DMS79 (cell line): ENCODE measurements around the gene EEPD1.
"Not testable (repeated sequence)": the region's sequence is repeated elsewhere in the genome, so short reads cannot be mapped to it uniquely, and the experiment has no call there.

Experiments used
- DNase-seq: peaks from one replicate; lab custom pipeline; 2025; lab: John Stamatoyannopoulos, UW

Gene EEPD1

GRCh38 chr7:36152756-36153570 is at the start of gene EEPD1:
TSS of gene EEPD1 (plus strand) at chr7:36153254. CDS start at chr7:36154325, 1,071 bp downstream.
- peak; percentile 86 for DNase-seq

GRCh38 chr7:36103837-36104561 is 49.1 kb upstream of the EEPD1 start:
- no peak for DNase-seq

- DNase-seq = not testable (repeated sequence)
Measured at GRCh38 chr7:36106972-36107908, 45.8 kb upstream of the EEPD1 start.

DNA sequence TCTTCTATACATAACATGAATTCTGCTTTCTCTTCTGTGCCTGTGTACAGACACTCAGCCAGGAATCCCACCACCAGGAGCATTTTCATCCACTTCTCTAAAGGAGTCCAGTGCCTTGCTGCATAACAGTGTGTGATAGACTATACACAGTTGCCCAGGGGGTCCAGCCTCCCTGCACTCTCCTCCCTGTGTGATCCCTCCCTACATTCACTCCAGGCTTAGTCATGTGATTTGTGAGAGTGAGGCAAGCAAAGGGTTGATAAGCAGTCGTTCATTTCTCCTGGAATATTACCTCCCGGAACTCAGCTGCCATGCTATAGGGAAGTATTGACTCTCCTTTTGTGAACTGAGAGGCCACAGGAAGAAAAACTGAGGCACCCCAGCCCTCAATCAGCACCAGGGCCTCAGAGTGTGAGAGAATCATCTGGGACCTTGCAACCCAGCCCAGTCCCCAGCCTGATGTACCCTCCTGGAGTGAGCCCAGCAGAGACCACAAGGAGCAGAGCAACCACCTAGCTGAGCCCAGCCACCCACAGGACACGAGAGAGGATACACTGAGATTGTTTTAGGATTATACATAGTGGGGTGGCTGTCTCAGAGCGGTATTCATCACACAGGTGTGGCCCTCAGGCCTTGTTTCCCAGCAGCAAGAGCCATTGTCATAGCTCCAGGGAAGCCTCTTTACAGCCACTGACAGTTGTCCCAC is 45.0 kb upstream of the EEPD1 start:
- DNase-seq = no peak

DNA sequence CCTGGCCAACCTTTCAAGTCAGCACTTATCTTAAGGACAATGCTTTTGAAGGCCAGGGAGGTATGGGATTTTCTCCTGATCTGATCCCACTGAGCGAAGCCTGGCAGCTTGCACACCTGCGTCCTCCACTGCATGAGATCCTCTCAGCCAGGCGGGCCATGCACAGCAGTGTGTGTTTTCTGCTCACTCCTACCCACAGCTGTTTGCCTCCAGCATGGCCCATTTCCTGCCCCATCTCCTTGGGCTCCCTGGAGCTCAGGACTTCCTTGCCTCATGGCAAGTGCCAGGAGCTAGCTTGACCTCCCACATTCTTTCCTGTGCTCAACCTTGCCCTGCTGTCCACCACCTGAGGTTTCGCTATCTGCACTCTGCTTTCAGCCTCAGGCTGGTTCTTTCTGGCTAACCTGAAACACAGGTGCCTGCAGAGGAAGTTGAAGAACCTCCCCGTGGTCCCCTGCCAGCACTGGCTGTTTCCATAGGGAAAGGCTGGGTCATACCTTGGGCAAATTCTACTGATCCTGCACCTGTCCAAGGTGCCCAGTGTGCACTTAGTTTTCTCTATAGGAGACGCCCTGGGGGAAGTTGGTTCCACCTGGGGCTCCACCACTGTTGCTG is 43.9 kb upstream of the EEPD1 start:
- DNase-seq = no peak

- no peak for DNase-seq
Measured at GRCh38 chr7:36110584-36110983, 42.5 kb upstream of the EEPD1 start.

DNA sequence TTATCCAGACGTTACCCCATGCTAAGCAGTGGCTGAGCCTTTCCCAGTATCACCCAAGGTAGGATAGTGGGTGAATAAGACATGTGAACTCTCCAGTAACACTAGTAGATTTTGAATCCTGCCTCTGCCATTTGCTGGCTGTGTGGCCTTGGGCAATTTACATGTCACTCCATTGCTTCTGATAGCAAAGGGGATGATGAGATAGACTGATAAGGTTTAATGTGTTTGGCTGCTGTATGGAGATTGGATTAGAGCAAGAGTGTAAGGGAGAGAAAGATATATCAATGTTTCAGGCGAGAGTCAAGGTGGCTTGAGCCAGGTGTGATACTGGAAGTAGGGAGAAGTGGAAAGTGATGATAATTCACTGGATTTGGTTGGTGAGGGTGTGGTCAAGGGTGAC is 40.1 kb upstream of the EEPD1 start:
- DNase-seq = no peak

- DNase-seq = no peak
Measured at GRCh38 chr7:36114355-36114754, 38.7 kb upstream of the EEPD1 start.

- DNase-seq = no peak
Measured at GRCh38 chr7:36115448-36116321, 37.4 kb upstream of the EEPD1 start.

DNA sequence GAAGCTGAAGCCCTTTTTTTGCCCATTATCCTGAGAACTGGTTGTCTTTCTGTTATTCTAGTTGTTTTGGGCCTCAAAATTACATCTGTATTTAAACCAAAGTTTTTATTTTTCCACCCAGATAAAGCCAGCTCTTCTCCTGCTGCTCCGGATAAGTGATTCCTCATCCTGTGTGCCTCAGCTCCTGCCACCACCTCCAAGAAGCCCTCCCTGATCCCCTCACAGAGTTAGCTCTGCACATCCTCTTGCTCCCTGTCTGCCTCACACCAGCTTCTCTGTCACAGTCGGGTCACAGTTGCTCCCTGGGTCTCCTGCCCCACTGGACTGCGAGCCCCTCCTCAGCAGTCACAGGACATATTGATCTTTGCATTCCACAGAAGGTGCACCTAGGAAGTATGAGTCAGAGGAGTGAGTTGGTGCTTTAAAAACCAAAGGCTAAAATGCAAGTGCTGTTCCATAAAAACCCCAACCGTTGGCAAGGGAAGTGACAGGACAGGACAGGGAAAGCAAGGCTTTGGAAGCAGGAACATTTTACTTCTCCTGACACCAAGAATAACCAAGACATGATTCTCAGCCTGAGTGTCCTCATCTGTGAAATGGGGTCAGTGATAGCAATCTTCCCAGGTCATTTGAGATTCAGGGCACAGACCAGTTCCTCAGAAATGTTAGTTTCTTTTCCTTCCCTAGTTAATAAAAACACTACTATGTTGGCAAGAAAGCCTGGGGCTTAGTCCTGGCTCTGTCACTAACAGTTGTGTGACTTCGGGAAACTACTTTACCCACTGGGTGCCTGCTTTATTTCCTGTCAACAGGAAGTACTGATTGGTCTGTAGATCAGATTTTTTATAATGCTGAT is 36.5 kb upstream of the EEPD1 start:
- DNase-seq = no peak

DNA sequence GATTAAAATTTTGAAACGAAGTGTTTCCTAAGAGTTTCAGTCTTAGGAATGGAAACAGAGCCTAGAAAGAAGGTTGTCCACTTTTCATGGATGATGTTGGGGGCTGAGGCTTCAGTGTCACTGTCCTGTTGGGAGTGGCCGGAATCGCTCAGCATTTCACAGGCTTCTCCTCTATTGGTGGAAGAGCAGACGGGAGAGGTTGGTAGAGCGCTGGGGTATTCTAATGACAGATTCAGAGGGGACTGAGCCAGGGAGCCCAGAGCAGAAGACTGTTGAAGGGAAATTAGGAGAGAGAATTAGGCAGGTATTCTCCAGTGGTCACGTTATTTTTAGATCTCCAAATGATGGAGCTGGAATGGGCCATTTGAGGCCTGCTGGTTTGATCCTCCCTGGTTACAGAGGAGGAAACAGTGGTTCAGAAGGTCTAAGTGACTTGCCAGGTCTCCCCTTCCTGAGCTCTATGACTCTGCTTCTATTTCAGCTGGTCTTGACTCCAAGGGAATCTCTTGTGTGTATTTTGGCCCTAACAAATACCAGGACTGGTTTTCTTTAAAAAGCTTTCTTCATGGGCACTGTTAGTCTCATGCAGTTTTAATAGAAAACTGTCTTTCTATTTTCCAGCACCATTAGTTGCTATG is 35.7 kb upstream of the EEPD1 start:
- DNase-seq = no peak

DNA sequence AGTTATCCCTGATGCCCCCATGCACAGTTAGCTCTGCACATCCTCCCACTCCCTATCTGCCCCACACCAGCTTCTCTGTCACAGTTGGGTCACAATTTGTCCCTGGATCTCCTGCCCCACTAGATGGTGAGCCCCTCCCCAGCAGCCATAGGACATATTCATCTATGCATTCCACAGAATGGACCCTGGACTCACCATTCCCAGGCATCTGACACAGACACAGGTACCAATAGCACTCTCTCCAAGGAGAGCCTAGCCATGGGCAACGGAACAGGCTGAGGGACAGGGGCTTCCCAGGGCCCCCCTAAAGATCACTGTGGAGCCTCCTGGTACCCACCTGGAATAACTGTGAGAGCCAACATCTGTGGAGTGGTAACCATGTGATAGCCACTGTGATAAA is 34.7 kb upstream of the EEPD1 start:
- no peak for DNase-seq

DNA sequence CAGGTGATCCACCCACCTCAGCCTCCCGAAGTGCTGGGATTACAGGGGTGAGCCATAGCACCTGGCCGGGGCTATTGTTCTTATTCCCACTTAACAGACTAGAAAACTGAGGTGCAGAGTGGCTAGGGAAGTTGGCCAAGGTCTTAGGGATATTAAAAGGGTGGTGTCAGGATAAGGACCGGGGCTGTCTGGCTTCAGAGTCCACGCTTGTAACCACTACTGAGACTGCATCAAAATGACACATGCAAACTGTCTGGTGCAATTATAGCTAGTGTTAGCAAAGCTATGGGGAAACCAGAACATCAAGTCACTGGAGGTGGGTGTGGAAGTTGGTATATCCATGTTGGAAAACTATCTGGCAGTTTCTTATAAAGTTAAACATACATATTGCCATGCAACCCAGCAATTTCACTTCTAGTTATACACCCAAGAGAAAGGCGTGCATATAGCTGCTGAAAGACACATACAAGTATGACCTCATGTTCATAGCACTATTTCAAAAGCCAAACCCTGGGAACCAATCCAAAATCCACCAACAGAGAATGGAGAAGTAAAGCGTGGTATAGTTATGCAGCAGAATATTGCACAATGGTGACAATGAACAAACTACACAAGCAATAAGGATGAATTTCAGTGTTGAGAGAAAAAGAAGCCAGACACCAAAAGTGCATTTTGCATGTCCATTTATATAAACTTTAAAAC is 33.9 kb upstream of the EEPD1 start:
- DNase-seq = no peak

- DNase-seq = not testable (repeated sequence)
Measured at GRCh38 chr7:36119983-36120646, 32.9 kb upstream of the EEPD1 start.

GRCh38 chr7:36125630-36126029 is 27.4 kb upstream of the EEPD1 start:
- not testable (repeated sequence) for DNase-seq

DNA sequence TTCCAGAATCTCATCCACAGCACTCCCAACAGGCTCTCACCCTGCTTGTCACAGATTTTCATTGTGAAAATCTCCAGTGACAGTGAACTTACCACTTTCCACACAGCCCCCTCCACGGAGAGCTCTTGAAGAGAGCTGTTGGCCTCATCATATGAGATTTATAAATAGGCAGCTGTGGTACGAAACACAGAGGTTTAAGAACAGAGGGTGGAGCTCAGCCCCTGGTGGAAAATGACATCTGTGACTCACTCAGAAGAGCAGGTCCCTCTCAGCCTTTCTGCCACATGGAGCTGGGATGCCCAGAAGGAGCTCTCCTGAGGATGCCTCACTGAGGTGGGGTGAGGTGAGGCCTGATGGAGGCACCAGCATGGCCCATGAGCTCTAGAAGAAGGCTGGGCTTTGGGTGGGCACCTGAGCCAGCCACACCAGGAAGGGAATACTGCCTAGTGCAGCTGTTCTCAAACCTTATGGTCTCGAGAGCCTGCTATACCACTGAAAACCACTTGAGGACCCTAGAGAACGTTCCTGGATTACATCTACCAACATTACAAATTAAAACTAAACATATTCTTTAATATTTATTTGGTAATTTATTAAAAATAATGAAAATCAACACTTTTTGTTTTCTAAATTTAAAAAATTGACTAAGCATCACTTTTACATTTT is 25.8 kb upstream of the EEPD1 start:
- DNase-seq = no peak

DNA sequence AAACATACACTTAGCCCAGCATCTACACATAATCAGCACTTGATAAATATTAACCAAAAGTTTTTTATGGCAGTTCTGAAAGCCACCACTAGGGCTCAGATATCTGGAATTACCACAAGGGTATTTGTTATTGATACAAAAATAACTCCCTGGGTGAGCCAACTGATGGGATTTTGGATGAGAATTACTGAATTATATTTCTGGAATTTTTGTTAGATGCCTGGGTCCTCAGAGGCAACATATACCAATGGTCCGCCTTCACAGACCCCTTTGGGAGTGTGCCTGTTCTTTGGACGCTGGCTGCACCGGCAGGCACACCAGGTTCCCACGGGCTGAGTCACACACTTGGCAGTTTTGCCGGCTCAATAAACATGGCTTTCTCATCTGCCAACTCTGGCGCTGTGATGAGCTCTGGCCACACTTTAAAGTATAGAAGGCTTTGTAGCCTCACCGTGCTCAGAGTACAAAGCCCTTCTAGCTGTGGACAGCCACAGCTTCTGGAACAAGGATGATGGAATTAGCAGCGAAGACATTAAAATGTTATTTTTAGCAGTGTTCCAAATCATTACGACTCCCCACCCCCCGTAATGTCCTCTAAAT is 24.5 kb upstream of the EEPD1 start:
- DNase-seq = no peak
